ENCODE data around the gene NAA20. TPM values are rescaled to one million over a fixed set of nuclear protein-coding genes. Genes with fewer than 3 reads are reported as not detected.
A peak's percentile ranks its signal among the peaks of the same experiment; 100 is the strongest.

Gene NAA20
- total and polyA plus RNA-seq, 2 of the 13 experiments (the other 11 are each of a cell fraction or from before 2014, with no cell fraction given), result 81.9 to 82.8 TPM

DNA sequence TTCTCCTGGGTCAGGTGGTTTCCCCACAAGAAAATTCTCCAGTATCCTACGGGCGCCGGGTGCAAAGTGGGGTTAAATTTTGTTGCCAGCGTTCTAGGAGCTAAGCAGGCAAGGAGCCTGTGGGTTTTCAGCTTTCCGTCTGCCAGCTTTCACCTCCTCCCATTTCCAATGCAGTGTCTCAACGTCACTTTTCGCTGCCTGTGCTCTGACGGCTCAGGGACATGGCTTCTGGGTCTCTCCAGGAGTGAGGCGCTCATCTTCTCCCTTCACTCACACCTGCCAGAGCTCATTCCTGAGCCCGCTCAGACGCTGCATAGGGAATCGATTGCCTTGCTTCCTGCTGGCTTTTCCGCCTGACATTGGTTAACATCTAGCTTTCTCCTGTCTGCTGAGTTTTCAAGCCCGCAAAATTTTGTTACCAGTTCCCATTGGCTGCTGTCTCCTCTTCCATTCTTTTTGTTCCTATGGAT lies 7.3 kb upstream of the NAA20 start (continued):
- TF ChIP-seq, protein P1, sequence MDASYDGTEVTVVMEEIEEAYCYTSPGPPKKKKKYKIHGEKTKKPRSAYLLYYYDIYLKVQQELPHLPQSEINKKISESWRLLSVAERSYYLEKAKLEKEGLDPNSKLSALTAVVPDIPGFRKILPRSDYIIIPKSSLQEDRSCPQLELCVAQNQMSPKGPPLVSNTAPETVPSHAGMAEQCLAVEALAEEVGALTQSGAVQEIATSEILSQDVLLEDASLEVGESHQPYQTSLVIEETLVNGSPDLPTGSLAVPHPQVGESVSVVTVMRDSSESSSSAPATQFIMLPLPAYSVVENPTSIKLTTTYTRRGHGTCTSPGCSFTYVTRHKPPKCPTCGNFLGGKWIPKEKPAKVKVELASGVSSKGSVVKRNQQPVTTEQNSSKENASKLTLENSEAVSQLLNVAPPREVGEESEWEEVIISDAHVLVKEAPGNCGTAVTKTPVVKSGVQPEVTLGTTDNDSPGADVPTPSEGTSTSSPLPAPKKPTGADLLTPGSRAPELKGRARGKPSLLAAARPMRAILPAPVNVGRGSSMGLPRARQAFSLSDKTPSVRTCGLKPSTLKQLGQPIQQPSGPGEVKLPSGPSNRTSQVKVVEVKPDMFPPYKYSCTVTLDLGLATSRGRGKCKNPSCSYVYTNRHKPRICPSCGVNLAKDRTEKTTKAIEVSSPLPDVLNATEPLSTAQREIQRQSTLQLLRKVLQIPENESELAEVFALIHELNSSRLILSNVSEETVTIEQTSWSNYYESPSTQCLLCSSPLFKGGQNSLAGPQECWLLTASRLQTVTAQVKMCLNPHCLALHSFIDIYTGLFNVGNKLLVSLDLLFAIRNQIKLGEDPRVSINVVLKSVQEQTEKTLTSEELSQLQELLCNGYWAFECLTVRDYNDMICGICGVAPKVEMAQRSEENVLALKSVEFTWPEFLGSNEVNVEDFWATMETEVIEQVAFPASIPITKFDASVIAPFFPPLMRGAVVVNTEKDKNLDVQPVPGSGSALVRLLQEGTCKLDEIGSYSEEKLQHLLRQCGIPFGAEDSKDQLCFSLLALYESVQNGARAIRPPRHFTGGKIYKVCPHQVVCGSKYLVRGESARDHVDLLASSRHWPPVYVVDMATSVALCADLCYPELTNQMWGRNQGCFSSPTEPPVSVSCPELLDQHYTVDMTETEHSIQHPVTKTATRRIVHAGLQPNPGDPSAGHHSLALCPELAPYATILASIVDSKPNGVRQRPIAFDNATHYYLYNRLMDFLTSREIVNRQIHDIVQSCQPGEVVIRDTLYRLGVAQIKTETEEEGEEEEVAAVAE (CRISPR knock-in tag; IDR thresholded peaks at IDR 0.05; ENCODE audit: borderline replicate concordance), result peak; percentile 18; the same call in 1 of the 2 replicates
- TF ChIP-seq BCL6 (CRISPR knock-in tag; IDR thresholded peaks at IDR 0.05) (no peak), PHF5A (CRISPR knock-in tag; IDR thresholded peaks at IDR 0.05; ENCODE audit: low read depth, unreplicated experiment) (peak; percentile 17), NFE2 (CRISPR knock-in tag; IDR thresholded peaks at IDR 0.05) (no peak), GATAD1 (CRISPR knock-in tag; IDR thresholded peaks at IDR 0.05) (peak; percentile 51; the same call in 1 of the 2 replicates), PRMT3 (CRISPR knock-in tag; IDR thresholded peaks at IDR 0.05; ENCODE audit: borderline replicate concordance, low read depth) (no peak), TOE1 (CRISPR knock-in tag; IDR thresholded peaks at IDR 0.05) (no peak), ZNF282 (IDR thresholded peaks at IDR 0.05; ENCODE audit: partially characterized antibody) (no peak), ZNF33A (CRISPR knock-in tag; IDR thresholded peaks at IDR 0.05; ENCODE audit: borderline replicate concordance) (peak; percentile 83; the same call in 1 of the 2 replicates), HNF4G (IDR thresholded peaks at IDR 0.05; ENCODE audit: borderline replicate concordance, low read depth, low read length) (no peak), HNF4G (CRISPR knock-in tag; IDR thresholded peaks at IDR 0.05; ENCODE audit: borderline replicate concordance, low read depth) (no peak), ATAD3A (CRISPR knock-in tag; IDR thresholded peaks at IDR 0.05) (no peak), MTA3 (CRISPR knock-in tag; IDR thresholded peaks at IDR 0.05) (no peak)
- TF ChIP-seq, protein P2, sequence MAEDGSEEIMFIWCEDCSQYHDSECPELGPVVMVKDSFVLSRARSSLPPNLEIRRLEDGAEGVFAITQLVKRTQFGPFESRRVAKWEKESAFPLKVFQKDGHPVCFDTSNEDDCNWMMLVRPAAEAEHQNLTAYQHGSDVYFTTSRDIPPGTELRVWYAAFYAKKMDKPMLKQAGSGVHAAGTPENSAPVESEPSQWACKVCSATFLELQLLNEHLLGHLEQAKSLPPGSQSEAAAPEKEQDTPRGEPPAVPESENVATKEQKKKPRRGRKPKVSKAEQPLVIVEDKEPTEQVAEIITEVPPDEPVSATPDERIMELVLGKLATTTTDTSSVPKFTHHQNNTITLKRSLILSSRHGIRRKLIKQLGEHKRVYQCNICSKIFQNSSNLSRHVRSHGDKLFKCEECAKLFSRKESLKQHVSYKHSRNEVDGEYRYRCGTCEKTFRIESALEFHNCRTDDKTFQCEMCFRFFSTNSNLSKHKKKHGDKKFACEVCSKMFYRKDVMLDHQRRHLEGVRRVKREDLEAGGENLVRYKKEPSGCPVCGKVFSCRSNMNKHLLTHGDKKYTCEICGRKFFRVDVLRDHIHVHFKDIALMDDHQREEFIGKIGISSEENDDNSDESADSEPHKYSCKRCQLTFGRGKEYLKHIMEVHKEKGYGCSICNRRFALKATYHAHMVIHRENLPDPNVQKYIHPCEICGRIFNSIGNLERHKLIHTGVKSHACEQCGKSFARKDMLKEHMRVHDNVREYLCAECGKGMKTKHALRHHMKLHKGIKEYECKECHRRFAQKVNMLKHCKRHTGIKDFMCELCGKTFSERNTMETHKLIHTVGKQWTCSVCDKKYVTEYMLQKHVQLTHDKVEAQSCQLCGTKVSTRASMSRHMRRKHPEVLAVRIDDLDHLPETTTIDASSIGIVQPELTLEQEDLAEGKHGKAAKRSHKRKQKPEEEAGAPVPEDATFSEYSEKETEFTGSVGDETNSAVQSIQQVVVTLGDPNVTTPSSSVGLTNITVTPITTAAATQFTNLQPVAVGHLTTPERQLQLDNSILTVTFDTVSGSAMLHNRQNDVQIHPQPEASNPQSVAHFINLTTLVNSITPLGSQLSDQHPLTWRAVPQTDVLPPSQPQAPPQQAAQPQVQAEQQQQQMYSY (CRISPR knock-in tag; IDR thresholded peaks at IDR 0.05), result no peak
- TF ChIP-seq, protein P3, sequence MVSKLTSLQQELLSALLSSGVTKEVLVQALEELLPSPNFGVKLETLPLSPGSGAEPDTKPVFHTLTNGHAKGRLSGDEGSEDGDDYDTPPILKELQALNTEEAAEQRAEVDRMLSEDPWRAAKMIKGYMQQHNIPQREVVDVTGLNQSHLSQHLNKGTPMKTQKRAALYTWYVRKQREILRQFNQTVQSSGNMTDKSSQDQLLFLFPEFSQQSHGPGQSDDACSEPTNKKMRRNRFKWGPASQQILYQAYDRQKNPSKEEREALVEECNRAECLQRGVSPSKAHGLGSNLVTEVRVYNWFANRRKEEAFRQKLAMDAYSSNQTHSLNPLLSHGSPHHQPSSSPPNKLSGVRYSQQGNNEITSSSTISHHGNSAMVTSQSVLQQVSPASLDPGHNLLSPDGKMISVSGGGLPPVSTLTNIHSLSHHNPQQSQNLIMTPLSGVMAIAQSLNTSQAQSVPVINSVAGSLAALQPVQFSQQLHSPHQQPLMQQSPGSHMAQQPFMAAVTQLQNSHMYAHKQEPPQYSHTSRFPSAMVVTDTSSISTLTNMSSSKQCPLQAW (CRISPR knock-in tag; IDR thresholded peaks at IDR 0.05), result no peak
- TF ChIP-seq, protein P4, sequence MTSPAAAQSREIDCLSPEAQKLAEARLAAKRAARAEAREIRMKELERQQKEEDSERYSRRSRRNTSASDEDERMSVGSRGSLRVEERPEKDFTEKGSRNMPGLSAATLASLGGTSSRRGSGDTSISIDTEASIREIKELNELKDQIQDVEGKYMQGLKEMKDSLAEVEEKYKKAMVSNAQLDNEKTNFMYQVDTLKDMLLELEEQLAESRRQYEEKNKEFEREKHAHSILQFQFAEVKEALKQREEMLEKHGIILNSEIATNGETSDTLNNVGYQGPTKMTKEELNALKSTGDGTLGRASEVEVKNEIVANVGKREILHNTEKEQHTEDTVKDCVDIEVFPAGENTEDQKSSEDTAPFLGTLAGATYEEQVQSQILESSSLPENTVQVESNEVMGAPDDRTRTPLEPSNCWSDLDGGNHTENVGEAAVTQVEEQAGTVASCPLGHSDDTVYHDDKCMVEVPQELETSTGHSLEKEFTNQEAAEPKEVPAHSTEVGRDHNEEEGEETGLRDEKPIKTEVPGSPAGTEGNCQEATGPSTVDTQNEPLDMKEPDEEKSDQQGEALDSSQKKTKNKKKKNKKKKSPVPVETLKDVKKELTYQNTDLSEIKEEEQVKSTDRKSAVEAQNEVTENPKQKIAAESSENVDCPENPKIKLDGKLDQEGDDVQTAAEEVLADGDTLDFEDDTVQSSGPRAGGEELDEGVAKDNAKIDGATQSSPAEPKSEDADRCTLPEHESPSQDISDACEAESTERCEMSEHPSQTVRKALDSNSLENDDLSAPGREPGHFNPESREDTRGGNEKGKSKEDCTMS (CRISPR knock-in tag; conservative IDR thresholded peaks at IDR 0.05), result no peak
